ENCODE measurements around the gene STAT4.

The STAT4 gene

DNA sequence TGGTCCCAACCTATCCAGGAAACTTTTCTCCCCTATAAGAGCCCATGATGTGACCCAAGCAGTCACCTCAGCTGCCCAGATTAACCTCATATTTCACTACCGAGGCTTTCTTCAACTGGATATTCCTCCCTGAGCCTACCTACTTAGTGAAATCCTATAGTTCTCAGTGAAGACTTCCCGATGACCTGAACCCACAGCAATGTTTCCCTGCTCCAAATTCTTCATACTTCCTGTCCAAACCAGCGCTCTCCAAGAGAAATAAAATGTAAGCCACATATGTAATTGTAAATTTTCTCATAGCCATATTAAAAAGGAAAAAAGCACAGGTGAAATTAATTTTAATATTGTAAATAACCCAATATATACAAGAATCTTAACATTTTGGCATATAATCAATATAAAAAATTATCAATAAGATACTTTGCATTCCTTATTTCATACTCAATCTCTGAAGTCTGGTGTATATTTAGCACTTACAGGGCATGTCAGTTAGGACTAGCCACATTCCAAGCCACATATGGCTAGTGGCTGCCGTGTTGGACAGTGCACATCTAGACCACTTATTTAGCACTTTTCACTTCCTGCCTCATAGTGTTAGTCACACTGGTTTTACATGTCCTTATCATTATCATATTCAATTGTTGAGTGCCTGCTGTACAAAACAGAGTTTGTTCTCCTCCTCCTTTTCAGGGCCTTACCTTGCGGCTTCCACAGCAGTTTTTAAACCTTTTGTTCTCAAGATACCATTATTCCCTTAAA, 1.9 kb upstream of the STAT4 start:
- no peaks in the 10 kb centered on the region for H3K9me3 ChIP-seq (ENCODE audit: control insufficient read depth, insufficient read depth, low read depth, low read length)
- ChIA-PET POLR2A (no interaction called here), CTCF (interaction anchor here (0.7 to 4.1 kb wide), 3 partner anchors 101 to 112 kb away, joined by 3 to 146 read pairs (median 3); no protein-coding TSS in a partner anchor)
- TF ChIP-seq ZNF544 (tag by site-specific recombination; IDR thresholded peaks at IDR 0.05) (no peak), ZNF426 (tag by site-specific recombination; IDR thresholded peaks at IDR 0.05) (no peak)
- TF ChIP-seq, protein P1, sequence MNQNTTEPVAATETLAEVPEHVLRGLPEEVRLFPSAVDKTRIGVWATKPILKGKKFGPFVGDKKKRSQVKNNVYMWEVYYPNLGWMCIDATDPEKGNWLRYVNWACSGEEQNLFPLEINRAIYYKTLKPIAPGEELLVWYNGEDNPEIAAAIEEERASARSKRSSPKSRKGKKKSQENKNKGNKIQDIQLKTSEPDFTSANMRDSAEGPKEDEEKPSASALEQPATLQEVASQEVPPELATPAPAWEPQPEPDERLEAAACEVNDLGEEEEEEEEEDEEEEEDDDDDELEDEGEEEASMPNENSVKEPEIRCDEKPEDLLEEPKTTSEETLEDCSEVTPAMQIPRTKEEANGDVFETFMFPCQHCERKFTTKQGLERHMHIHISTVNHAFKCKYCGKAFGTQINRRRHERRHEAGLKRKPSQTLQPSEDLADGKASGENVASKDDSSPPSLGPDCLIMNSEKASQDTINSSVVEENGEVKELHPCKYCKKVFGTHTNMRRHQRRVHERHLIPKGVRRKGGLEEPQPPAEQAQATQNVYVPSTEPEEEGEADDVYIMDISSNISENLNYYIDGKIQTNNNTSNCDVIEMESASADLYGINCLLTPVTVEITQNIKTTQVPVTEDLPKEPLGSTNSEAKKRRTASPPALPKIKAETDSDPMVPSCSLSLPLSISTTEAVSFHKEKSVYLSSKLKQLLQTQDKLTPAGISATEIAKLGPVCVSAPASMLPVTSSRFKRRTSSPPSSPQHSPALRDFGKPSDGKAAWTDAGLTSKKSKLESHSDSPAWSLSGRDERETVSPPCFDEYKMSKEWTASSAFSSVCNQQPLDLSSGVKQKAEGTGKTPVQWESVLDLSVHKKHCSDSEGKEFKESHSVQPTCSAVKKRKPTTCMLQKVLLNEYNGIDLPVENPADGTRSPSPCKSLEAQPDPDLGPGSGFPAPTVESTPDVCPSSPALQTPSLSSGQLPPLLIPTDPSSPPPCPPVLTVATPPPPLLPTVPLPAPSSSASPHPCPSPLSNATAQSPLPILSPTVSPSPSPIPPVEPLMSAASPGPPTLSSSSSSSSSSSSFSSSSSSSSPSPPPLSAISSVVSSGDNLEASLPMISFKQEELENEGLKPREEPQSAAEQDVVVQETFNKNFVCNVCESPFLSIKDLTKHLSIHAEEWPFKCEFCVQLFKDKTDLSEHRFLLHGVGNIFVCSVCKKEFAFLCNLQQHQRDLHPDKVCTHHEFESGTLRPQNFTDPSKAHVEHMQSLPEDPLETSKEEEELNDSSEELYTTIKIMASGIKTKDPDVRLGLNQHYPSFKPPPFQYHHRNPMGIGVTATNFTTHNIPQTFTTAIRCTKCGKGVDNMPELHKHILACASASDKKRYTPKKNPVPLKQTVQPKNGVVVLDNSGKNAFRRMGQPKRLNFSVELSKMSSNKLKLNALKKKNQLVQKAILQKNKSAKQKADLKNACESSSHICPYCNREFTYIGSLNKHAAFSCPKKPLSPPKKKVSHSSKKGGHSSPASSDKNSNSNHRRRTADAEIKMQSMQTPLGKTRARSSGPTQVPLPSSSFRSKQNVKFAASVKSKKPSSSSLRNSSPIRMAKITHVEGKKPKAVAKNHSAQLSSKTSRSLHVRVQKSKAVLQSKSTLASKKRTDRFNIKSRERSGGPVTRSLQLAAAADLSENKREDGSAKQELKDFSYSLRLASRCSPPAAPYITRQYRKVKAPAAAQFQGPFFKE (tag by site-specific recombination; IDR thresholded peaks at IDR 0.05; ENCODE audit: borderline replicate concordance), result no peak
- TF ChIP-seq, protein P2, sequence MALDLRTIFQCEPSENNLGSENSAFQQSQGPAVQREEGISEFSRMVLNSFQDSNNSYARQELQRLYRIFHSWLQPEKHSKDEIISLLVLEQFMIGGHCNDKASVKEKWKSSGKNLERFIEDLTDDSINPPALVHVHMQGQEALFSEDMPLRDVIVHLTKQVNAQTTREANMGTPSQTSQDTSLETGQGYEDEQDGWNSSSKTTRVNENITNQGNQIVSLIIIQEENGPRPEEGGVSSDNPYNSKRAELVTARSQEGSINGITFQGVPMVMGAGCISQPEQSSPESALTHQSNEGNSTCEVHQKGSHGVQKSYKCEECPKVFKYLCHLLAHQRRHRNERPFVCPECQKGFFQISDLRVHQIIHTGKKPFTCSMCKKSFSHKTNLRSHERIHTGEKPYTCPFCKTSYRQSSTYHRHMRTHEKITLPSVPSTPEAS (tag by site-specific recombination; IDR thresholded peaks at IDR 0.05), result no peak
- TF ChIP-seq, protein P3, sequence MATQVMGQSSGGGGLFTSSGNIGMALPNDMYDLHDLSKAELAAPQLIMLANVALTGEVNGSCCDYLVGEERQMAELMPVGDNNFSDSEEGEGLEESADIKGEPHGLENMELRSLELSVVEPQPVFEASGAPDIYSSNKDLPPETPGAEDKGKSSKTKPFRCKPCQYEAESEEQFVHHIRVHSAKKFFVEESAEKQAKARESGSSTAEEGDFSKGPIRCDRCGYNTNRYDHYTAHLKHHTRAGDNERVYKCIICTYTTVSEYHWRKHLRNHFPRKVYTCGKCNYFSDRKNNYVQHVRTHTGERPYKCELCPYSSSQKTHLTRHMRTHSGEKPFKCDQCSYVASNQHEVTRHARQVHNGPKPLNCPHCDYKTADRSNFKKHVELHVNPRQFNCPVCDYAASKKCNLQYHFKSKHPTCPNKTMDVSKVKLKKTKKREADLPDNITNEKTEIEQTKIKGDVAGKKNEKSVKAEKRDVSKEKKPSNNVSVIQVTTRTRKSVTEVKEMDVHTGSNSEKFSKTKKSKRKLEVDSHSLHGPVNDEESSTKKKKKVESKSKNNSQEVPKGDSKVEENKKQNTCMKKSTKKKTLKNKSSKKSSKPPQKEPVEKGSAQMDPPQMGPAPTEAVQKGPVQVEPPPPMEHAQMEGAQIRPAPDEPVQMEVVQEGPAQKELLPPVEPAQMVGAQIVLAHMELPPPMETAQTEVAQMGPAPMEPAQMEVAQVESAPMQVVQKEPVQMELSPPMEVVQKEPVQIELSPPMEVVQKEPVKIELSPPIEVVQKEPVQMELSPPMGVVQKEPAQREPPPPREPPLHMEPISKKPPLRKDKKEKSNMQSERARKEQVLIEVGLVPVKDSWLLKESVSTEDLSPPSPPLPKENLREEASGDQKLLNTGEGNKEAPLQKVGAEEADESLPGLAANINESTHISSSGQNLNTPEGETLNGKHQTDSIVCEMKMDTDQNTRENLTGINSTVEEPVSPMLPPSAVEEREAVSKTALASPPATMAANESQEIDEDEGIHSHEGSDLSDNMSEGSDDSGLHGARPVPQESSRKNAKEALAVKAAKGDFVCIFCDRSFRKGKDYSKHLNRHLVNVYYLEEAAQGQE (tag by site-specific recombination; IDR thresholded peaks at IDR 0.05), result peak; percentile 52; the same call in 1 of the 2 replicates
- no peak overlapping the region for H3K27ac ChIP-seq (ENCODE audit: extremely low read depth, low read depth, low read length)
- H3K36me3 ChIP-seq (ENCODE audit: control insufficient read depth in 2 of 2, insufficient read depth in 1 of 2, low read length in 2 of 2), result no peaks in the 10 kb centered on the region
- no peaks in the 10 kb centered on the region for H3K4me1 ChIP-seq (ENCODE audit: control insufficient read depth, insufficient read depth, low read length)
- no peak overlapping the region for H3K4me3 ChIP-seq (ENCODE audit: low read depth, low read length)

DNA sequence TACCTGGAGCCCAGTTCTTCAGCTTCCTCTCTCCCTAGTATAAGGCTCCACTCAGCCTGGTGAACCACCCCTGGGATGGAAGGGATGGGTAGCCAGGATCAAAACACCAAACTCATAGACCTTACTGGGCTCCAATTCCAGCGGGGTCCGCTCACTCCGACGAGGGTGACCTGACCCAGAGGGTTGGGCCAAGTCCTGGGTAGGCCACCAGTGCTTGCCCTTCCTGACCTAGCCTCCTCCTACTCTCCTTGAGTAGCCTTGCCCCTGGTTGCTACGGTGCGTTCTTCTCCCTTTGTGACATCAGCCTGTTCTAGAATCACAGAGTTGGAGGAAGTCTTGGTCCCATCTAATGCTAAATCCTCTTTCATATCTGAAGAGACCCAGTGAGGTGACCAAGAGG, 537 bp upstream of the STAT4 start:
- Histone ChIP-seq H3K4me1 (ENCODE audit: control insufficient read depth, insufficient read depth, low read length) (no peaks in the 10 kb centered on the region), H3K36me3 (ENCODE audit: control insufficient read depth in 2 of 2, insufficient read depth in 1 of 2, low read length in 2 of 2) (no peaks in the 10 kb centered on the region), H3K4me3 (ENCODE audit: low read depth, low read length) (peak overlapping the region; percentile 35), H3K9me3 (ENCODE audit: control insufficient read depth, insufficient read depth, low read depth, low read length) (no peaks in the 10 kb centered on the region), H3K27ac (ENCODE audit: extremely low read depth, low read depth, low read length) (no peak overlapping the region)
- POLR2A ChIA-PET, result no interaction called here
- CTCF ChIA-PET, result interaction anchor here (0.6 to 1.5 kb wide), 4 partner anchors 13 to 301 kb away, joined by 3 to 10 read pairs (median 4); no protein-coding TSS in a partner anchor
- no peak for TF ChIP-seq PRDM10 (tag by site-specific recombination; IDR thresholded peaks at IDR 0.05)
- no peak for TF ChIP-seq HOXC10 (CRISPR knock-in tag; IDR thresholded peaks at IDR 0.05)
- TF ChIP-seq ZSCAN16 (tag by site-specific recombination; IDR thresholded peaks at IDR 0.05), result no peak
- TF ChIP-seq MEIS1 (CRISPR knock-in tag; IDR thresholded peaks at IDR 0.05; ENCODE audit: borderline replicate concordance), result no peak
- TF ChIP-seq ZNF426 (tag by site-specific recombination; IDR thresholded peaks at IDR 0.05), result no peak
- no peak for TF ChIP-seq ZNF423 (tag by site-specific recombination; IDR thresholded peaks at IDR 0.05)
- TF ChIP-seq ZFP69B (tag by site-specific recombination; IDR thresholded peaks at IDR 0.05), result no peak
- TF ChIP-seq, protein P4, sequence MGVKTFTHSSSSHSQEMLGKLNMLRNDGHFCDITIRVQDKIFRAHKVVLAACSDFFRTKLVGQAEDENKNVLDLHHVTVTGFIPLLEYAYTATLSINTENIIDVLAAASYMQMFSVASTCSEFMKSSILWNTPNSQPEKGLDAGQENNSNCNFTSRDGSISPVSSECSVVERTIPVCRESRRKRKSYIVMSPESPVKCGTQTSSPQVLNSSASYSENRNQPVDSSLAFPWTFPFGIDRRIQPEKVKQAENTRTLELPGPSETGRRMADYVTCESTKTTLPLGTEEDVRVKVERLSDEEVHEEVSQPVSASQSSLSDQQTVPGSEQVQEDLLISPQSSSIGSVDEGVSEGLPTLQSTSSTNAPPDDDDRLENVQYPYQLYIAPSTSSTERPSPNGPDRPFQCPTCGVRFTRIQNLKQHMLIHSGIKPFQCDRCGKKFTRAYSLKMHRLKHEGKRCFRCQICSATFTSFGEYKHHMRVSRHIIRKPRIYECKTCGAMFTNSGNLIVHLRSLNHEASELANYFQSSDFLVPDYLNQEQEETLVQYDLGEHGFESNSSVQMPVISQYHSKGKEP (tag by site-specific recombination; IDR thresholded peaks at IDR 0.05), result no peak
- no peak for TF ChIP-seq ZNF239 (tag by site-specific recombination; IDR thresholded peaks at IDR 0.05)
- TF ChIP-seq ZNF548 (tag by site-specific recombination; IDR thresholded peaks at IDR 0.05), result no peak
- TF ChIP-seq HOXD13 (CRISPR knock-in tag; IDR thresholded peaks at IDR 0.05; ENCODE audit: borderline replicate concordance), result no peak
- TF ChIP-seq ZNF664 (tag by site-specific recombination; IDR thresholded peaks at IDR 0.05), result no peak
- no peak for TF ChIP-seq ZNF501 (tag by site-specific recombination; IDR thresholded peaks at IDR 0.05)
- TF ChIP-seq ZNF140 (tag by site-specific recombination; IDR thresholded peaks at IDR 0.05), result no peak

All from HEK293 (cell line).